Kidney tubule cell (primary cell): ENCODE measurements around the gene OTUD1.

Source experiments
- DNase-seq: peaks from one replicate; pipeline ENCODE4 v3.0.0-alpha.2; 2018; ENCODE audit warnings: low spot score

The OTUD1 gene

DNA sequence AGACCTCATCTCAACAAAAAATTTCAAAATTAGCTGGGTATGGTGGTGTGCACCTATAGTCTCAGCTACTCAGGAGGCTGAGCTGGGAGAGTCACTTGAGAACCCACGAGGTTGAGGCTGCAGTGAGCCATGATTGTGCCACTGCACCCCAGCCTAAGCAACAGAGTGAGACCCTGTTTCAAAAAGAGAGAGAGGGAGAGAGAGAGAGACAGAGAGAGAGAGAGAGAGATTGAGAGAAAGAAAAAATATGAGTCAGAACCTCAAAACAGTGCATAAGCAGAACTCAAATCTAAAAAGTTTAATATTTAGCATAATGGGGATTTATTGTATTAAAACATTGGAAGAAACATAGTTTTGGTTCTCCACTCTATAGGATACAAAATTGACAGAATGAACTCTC lies 17.5 kb upstream of the OTUD1 start:
- no peak for DNase-seq

DNA sequence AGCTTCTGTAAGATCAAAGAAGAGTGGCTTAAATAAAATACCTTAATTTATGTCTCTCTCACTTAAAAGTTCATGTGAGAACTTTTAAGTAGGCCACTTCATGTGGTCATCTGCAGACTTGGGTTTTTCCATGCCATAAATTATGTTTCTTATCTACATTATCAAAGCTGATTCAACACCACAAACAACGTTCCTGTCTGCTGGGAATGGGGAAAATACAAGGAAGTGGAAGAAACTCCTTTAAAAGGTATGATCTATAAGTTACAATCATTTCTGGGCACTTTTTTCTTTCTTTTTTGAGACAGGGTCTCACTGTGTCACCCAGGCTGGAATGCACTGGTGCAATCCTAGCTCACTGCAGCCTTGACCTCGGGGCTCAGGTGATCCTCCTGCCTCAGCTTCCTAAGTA lies 16.9 kb upstream of the OTUD1 start:
- peak; percentile 39 for DNase-seq

DNA sequence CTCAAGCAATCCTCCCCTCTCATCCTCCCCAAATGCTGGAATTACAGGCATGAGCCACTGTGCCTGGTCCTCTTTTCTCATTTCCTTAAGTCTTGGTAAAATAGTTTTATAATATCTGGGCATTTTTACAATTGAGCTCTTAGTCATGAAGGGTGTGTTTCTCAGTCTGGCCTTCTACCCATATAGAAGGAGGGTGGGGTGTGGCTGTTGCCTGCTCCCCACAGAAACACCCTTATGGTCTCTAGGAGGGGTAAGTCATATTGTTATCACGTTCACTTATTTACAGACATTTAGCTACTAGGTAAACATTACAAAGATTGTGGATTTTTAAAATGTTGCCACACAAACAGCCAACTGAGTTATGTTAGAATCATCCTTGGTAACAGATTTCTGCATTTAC lies 6.7 kb upstream of the OTUD1 start:
- no peak for DNase-seq

DNA sequence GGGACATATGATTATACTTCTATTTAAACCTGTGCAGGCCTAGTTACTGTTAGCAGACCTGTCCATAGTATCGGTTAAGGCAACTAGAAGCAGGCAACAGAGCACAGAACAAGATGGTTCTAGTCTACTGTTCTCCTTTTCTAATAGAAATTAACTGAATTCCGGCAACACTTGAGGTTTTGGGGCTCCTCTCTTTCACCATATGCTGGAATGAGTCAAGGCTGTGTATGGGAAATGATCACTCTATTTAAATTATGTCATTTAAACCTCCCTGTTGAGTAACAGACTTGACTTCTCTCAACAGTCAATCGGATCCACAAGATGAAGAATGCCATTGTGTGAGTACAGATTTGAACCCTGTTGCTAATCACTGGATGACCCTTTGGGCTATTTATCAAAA lies 6.2 kb upstream of the OTUD1 start:
- no peak for DNase-seq

DNA sequence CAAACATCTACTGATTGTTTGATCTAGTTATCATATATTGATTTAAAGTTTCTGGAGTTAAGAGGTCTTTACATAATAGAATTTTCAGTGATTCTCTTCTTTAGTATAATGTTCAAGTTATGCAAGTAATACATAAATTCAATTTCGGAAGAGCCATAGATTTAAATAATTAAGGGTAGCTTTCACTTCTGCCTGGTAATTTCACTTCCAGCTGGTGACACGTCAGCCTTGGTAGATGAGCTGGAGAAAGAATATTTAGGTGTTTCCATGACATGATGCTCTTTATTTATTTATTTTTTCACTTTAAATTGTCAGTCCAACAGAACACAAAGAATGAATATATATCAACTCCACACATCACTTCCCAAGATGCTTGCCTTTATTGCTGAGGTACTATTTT lies 5.2 kb upstream of the OTUD1 start:
- no peak for DNase-seq

DNA sequence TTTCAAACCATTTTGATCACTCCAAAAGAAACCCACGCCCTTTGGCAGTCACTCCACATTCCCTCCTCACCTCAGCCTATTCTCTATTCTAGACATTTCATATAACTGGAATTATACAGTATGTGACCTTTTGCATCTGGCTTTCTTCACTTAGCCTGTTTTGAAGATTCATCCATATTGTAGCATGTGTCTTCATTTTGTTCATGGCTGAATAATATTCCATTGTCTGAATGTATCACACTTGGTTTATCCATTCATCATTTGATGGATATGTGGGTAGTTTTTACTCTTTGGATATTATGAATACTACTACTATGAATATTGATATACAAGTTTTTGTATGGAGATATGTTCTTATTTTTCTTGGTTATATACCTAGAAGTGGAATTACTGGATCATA lies 3.5 kb upstream of the OTUD1 start:
- no peak for DNase-seq

DNA sequence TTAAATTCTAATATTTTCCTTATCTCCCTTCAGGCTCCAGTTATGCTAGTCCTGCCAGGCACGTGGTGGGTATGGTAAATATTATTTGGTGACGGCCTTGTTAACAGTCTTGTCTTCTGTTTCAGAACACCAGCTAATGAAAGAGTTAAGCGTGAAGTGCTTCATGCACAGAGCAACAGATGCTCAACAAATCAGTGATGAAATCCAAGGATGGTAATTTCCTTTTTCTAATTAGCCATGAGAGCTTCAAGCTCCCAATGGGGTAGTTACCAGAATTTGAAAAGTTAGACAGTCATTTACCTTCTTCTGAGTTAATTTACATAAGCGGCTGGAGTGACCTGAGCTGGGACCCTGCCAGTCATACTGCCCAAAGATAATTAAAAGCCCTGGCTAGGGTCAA lies 1.9 kb upstream of the OTUD1 start:
- no peak for DNase-seq

DNA sequence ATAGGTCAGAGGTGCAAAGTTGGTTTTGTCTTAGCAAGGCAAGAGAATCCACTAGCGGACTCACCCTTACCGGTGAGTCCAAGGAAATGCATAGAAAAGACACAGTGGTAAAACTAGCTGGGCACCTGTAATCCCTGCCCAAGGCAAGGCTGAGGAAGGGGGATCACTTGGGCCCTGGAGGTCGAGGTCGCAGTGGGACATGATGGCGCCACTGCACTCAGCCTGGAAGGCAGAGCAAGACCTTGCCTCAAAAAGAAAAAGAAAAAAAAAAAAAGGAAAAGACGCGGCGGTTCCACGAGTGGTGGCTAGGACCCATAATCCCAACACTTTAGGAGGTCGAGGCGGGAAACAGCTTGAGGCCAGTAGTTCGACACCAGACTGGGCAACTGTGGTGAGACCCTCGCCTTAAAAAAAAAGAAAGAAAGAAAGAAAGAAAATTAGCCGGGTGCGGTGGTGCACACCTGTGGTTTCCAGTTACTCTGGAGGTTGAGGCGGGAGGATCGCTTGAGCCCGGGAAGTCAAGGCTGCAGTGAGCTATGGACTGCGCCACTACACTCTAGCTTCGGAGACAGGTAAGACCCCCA lies 820 bp upstream of the OTUD1 start:
- no peak for DNase-seq

DNA sequence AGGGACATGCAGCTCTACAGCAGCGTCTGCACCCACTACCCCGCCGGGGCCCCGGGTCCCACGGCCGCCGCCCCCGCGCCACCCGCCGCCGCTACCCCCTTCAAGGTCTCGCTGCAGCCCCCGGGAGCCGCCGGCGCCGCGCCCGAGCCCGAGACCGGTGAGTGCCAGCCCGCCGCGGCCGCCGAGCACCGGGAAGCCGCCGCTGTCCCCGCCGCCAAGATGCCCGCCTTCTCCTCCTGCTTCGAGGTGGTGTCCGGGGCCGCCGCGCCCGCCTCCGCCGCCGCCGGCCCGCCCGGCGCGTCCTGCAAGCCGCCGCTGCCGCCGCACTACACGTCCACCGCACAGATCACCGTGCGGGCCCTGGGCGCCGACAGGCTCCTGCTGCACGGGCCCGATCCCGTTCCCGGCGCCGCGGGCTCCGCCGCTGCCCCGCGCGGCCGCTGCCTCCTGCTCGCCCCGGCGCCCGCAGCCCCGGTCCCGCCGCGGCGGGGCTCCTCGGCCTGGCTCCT lies 631 bp downstream of the OTUD1 start:
- peak; percentile 32 for DNase-seq

DNA sequence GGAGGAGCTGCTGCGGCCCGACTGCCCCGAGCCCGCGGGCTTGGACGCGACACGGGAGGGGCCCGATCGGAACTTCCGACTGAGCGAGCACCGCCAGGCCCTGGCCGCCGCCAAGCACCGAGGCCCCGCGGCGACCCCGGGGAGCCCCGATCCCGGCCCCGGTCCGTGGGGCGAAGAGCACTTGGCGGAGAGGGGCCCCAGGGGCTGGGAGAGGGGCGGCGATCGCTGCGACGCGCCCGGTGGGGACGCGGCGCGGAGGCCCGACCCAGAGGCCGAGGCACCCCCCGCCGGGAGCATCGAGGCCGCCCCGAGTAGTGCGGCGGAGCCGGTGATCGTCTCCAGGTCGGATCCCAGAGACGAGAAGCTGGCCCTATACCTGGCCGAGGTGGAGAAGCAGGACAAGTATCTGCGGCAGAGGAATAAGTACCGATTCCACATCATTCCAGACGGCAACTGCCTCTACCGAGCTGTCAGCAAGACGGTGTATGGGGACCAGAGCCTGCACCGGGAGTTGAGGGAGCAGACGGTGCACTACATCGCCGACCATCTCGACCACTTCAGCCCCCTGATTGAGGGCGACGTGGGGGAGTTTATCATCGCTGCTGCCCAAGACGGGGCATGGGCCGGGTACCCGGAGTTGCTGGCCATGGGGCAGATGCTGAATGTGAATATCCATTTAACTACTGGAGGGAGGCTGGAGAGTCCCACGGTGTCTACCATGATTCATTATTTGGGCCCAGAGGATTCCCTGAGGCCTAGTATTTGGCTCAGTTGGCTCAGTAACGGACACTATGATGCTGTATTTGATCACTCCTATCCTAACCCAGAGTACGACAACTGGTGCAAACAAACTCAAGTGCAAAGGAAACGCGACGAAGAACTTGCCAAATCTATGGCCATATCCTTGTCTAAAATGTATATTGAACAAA lies 1.4 kb downstream of the OTUD1 start:
- DNase-seq: peak; percentile 53

DNA sequence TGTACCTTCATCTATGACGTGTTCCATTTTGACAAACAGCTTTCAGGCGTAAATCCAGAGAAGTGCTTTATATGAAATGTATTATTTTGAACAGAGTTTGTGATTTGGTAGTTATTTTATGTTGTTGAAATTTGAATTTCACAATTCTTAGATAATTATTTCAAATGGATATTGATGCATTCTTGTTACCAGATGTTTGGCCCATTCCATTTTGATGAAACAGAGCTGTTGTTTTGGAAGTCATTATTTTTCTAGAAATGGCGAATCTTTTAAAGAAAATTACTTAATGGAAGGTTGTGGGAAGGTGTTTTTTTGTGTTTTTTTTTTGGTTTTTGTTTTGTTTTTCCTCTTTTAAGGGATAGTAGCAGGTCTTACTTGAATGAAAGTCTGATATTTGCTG lies 2.4 kb downstream of the OTUD1 start:
- no peak for DNase-seq

DNA sequence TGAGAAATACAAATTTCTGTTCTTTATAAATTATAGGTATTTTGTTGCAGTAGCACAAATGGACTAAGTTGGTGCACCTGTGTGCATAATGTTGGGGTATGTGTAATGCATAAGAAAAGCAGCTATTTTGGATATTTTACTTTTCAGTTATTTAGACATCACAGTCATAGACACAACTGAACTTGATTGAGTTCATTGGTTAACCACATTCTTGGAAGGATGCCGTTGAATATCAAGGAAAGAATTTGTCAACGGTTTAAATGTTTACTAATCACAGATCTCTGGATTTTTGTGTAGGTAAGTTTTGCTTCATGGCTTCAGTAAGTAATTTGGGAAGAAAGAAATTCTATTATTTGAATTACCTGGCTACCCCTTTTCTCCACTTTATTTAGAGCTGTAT lies 4.1 kb downstream of the OTUD1 start:
- DNase-seq: peak; percentile 59

DNA sequence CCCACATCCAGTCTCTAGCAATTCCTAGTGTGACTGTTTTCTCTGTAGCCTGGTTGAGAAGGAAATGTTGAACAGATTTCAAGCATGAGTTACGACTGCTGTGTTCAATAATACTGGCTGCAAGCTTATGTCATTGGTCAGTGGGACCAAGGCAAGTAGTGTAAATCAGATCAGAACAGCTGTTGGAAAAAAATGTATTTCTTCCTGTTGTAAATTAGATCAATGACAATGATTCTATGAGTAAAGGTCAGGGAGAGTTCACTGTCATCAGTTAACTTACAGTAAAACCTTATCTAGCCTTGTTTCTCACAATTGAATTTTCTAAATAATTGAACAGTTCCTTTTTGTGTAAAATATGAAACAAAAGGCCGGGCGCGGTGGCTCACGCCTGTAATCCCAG lies 6.7 kb downstream of the OTUD1 start:
- no peak for DNase-seq

DNA sequence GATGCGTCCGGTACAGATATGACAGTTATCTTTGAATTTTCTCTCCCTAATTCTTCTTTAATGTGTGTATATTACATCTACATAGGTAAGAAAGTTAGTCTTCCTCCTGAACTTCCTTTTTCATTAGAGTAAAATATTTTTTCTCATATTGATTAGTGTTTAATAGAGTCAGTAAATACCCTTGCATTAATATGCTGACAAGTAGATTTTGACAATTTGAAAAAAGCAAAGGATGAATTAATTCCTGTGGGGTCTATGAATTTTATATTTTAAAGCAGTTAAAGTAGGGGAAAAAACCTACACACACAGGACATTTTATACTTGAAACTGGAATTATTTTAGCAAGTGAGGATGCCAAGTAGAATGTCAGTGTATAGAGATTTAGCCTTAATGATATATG lies 9.4 kb downstream of the OTUD1 start:
- no peak for DNase-seq

DNA sequence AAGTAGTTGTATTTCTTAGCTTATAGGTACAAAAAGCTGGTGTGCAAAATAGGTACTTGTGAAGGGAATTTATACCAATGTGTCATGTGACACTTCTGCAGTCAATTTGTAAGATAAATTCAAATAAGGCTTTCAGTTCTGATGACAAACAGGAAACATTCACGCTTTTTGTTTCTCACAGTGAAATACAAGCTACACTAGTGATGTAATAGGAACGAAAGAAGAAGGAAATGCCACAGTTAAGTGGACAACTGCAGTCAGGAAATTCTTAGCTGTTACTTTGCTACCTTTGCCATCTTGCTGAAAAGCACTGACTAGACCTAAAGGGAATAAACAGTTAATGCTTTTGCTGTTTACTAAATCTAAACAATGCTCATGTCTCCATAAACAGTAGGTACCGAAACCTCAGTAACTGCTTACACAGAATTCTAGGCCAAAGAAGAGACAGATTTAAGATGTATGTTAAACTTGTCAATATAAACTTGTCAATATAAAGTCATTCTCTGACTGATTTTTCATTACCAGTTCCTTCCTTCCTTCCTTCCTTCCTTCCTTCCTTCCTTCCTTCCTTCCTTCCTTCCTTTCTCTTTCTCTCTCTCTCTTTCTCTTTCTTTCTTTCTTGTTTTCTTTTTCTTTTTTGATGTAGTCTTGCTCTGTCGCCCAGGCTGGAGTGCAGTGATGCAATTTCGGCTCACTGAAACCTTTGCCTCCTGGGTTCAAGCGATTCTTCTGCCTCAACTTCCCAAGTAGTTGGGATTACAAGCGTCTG lies 10.1 kb downstream of the OTUD1 start:
- DNase-seq: peak; percentile 41

DNA sequence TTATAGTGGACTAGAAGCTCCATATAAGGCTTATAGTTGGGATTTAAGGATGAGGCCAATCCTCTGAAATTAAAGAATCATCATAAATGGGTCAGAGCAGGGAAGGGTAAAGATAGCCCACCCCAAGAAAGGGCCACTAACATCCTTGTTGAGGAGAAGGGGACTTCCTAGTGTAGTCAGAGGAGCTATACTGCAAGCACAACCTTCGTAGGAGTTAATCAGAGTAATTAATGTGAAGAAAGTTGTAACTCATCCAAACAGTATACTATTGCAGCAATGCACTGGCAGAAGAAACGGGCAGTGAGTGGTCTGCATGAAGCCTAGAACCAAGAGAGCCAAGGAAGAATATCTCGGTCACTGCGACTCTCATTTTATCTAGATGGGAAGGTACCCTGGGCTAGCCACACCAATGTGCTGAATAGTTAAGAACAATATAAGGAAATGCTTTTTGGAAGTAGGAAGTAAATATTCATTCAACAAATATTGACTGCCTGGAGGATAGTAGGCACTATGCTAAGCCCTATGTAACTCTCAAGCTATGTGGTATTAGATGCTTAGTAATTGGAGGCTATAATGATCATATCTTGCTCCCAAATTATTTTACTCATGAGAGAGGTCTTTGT lies 13.3 kb downstream of the OTUD1 start:
- DNase-seq: no peak

DNA sequence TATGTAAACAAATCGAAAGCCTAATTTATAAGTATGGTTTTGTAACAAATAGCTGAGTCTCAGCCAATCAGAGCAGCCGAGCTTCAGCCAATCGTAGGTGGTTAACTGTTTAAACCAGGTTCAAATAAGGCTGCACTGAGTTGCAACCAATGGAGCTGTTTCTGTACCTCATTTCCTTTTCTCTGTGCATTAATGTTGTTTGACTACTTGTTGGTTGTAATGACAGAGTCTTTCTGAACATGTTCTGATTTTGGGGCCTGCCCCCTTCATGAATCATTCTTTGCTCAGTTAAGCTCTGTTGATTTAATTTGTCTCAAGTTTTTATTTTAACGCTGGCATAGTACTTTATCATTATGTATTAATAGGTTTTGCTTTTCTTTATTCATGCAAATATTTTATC lies 14.6 kb downstream of the OTUD1 start:
- DNase-seq: no peak

DNA sequence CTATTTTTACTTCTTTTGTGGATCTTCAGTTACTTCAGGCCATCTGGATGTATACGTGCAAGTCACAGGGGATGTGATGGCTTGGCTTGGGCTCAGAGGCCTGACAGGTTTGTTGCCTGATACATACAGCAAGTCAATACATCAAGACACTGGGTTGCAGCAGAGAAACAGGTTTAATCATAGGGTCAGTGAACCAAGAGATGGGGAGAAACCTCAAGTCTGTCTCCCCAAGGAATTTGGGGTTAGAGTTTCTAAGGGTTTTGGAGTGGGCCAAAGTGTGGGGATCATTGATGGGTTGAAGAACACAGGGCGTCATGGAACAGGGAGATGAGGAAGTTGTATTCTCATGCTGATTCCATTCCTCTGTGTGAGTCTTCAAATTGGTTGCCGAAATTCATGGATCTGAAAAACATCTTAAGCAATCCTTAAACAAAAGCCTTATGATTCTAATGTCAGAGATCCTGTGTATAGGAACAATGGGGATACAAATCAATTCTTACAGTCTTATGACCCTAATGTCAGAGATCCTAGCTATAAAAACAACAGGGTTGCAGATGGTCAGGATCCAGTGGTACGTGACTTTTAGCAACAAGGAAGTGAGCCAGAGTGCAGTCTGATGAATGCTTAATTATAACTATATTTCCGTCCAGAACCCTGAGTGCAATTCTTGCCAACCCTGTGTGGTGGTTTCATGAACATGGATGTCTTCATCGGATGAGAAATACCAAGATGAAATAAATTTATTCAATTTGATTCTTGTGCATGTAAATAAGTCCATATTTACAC lies 18.9 kb downstream of the OTUD1 start:
- no peak for DNase-seq

DNA sequence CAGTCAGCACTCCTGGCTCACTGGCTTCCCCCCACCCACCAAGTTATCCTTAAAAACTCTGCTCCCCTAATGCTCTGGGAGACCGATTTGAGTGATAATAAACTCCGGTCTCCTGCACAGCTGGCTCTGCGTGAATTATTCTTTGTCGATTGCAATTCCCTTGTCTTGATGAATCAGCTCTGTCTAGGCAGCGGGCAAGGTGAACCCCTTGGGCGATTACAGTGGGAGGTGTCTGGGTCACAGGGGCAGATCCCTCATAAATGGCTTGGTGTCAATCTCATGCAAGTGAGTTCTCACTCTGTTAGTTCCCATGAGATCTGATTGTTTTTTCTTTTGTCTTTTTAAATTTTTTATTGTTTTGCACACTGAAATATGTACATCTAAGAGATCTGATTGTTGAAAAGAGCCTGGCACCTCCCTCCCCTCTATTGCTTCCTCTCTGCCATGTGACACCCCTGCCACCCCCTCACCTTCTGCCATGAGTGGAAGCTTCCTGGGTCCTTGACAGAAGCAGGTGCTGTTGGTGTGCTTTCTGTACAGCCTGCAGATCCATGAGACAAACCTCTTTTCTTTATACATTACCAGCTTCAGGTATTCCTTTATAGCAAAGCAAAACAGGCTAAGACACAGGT lies 20.5 kb downstream of the OTUD1 start:
- no peak for DNase-seq

DNA sequence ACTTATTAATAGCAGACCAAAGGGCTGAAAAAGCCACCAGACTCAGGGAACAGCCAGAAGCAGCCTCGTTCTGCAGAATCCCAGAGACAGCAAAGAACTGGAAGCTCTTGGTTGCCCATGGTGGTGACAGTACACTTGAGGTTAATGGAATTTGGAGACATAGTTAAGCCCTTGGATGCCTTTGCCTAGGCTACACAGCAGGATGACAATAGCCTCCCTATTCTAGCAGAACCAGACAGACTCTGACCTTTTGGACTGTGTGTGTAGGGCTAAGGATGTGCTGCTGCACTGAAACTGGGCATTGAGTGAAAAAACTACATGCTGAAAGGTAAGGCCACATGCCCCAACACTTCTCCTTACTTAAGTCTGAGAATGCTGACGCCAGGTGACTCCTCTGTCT lies 22.7 kb downstream of the OTUD1 start:
- DNase-seq: no peak

DNA sequence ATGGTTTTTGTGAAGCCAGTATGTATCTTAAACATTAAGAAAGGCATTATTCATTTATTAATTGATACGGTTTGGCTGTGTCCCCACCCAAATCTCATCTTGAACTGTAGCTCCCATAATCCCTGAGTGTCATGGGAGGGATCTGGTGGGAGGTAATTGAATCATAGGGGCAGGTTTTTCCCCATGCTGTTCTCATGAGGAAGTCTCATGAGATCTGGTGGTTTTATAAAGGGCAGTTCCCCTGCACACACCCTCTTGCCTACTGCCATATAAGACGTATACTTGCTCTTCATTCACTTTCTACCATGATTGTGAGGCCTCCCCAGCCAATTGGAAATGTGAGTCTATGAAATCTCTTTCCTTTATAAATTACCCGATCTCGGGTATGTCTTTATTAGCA lies 28.1 kb downstream of the OTUD1 start:
- DNase-seq: no peak
